Hepatocyte (in vitro differentiated cells): ENCODE data around the gene STXBP6.

ENCODE experiments used
- CTCF ChIP-seq: fragments of 200-600 bp; sonication (generic); IDR thresholded peaks from 2 replicates; pipeline ENCODE4 v1.5.1; 2016; ENCODE audit warnings: antibody characterized with exemption, mild to moderate bottlenecking; ENCODE audit not compliant: poor library complexity
- EZH2 ChIP-seq: fragments of 200-600 bp; sonication (generic); IDR thresholded peaks from 2 replicates; pipeline ENCODE4 v1.6.1; 2016; ENCODE audit warnings: antibody characterized with exemption, mild to moderate bottlenecking, borderline replicate concordance
- EZH2phosphoT487 ChIP-seq: fragments of 200-600 bp; sonication (generic); IDR thresholded peaks from one replicate; pipeline ENCODE4 v1.6.1; 2018; ENCODE audit warnings: antibody characterized with exemption, mild to moderate bottlenecking, low read depth, moderate library complexity; ENCODE audit not compliant: unreplicated experiment, severe bottlenecking

GRCh38 chr14:24851837-24852236 is 198.1 kb downstream of the STXBP6 start:
- TF ChIP-seq EZH2 (no peak), CTCF (no peak), EZH2phosphoT487 (no peak)
